ENCODE results near the gene CFDP1. TPM values are rescaled to one million over a fixed set of nuclear protein-coding genes. Genes with fewer than 3 reads are reported as not detected.

Gene CFDP1
- total and polyA plus RNA-seq, 2 donors (not counting 1 experiment from before 2014, with no cell fraction given): 47.9 to 80.0 TPM

GRCh38 chr16:75345711-75346110 lies 87.6 kb downstream of the CFDP1 start:
- no peak for TF ChIP-seq EZH2 (IDR thresholded peaks at IDR 0.05; ENCODE audit: low read length, missing control alignments)
- TF ChIP-seq, protein P1, sequence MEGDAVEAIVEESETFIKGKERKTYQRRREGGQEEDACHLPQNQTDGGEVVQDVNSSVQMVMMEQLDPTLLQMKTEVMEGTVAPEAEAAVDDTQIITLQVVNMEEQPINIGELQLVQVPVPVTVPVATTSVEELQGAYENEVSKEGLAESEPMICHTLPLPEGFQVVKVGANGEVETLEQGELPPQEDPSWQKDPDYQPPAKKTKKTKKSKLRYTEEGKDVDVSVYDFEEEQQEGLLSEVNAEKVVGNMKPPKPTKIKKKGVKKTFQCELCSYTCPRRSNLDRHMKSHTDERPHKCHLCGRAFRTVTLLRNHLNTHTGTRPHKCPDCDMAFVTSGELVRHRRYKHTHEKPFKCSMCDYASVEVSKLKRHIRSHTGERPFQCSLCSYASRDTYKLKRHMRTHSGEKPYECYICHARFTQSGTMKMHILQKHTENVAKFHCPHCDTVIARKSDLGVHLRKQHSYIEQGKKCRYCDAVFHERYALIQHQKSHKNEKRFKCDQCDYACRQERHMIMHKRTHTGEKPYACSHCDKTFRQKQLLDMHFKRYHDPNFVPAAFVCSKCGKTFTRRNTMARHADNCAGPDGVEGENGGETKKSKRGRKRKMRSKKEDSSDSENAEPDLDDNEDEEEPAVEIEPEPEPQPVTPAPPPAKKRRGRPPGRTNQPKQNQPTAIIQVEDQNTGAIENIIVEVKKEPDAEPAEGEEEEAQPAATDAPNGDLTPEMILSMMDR (conservative IDR thresholded peaks at IDR 0.05 in 1 of 2, IDR thresholded peaks at IDR 0.05 in 1 of 2; ENCODE audit: low read depth in 1 of 2, low read length in 2 of 2): no peak
- H3K27me3 ChIP-seq (ENCODE audit: control insufficient read depth, insufficient read depth, low read length): no peaks in the 10 kb centered on the region
- H3K4me3 ChIP-seq (replicated peaks in 1 of 4; ENCODE audit: control extremely low read depth in 1 of 4, insufficient read depth in 1 of 4, low read depth in 3 of 4, low read length in 4 of 4): no peak overlapping the region
- H3K9me3 ChIP-seq (ENCODE audit: control insufficient read depth, insufficient read depth, low read depth, low read length): no peaks in the 10 kb centered on the region
- H3K9ac ChIP-seq (ENCODE audit: insufficient read depth, low read length): no peak overlapping the region
- no peak overlapping the region for H2AFZ ChIP-seq (ENCODE audit: low read length)
- peaks cover 16% of the 10 kb centered on the region for H3K4me1 ChIP-seq (ENCODE audit: control insufficient read depth, extremely low read depth, insufficient read depth, low read length)
- no peaks in the 10 kb centered on the region for H4K20me1 ChIP-seq (ENCODE audit: control insufficient read depth, extremely low read depth, insufficient read depth, low read length)
- H3K27ac ChIP-seq (ENCODE audit: insufficient read depth, low read length): no peak overlapping the region
- H3K4me2 ChIP-seq (ENCODE audit: extremely low read depth, insufficient read depth, low read length): no peak overlapping the region
- no peaks in the 10 kb centered on the region for H3K36me3 ChIP-seq (ENCODE audit: control insufficient read depth, insufficient read depth, low read length)
- no peak for DNase-seq (ENCODE audit: low read depth in 2 of 2)
- H3K79me2 ChIP-seq (ENCODE audit: control insufficient read depth, insufficient read depth, low read length): no peaks in the 10 kb centered on the region

GRCh38 chr16:75343941-75344340 lies 89.4 kb downstream of the CFDP1 start:
- Histone ChIP-seq H3K27ac (ENCODE audit: insufficient read depth, low read length) (no peak overlapping the region), H3K9ac (ENCODE audit: insufficient read depth, low read length) (no peak overlapping the region), H3K4me3 (replicated peaks in 1 of 4; ENCODE audit: control extremely low read depth in 1 of 4, insufficient read depth in 1 of 4, low read depth in 3 of 4, low read length in 4 of 4) (no peak overlapping the region)

GRCh38 chr16:75343286-75343685 lies 90.0 kb downstream of the CFDP1 start:
- no peak for TF ChIP-seq EZH2 (IDR thresholded peaks at IDR 0.05; ENCODE audit: low read length, missing control alignments)
- H3K9me3 ChIP-seq (ENCODE audit: control insufficient read depth, insufficient read depth, low read depth, low read length): no peaks in the 10 kb centered on the region
- H2AFZ ChIP-seq (ENCODE audit: low read length): no peak overlapping the region
- H3K4me3 ChIP-seq (replicated peaks in 1 of 4; ENCODE audit: control extremely low read depth in 1 of 4, insufficient read depth in 1 of 4, low read depth in 3 of 4, low read length in 4 of 4): no peak overlapping the region
- no peak overlapping the region for H3K27ac ChIP-seq (ENCODE audit: insufficient read depth, low read length)
- no peak for DNase-seq (ENCODE audit: low read depth in 2 of 2)
- H3K4me1 ChIP-seq (ENCODE audit: control insufficient read depth, extremely low read depth, insufficient read depth, low read length): peaks cover 16% of the 10 kb centered on the region
- H3K27me3 ChIP-seq (ENCODE audit: control insufficient read depth, insufficient read depth, low read length): no peaks in the 10 kb centered on the region
- H3K36me3 ChIP-seq (ENCODE audit: control insufficient read depth, insufficient read depth, low read length): no peaks in the 10 kb centered on the region
- no peaks in the 10 kb centered on the region for H3K79me2 ChIP-seq (ENCODE audit: control insufficient read depth, insufficient read depth, low read length)
- H4K20me1 ChIP-seq (ENCODE audit: control insufficient read depth, extremely low read depth, insufficient read depth, low read length): no peaks in the 10 kb centered on the region
- H3K4me2 ChIP-seq (ENCODE audit: extremely low read depth, insufficient read depth, low read length): no peak overlapping the region
- no peak overlapping the region for H3K9ac ChIP-seq (ENCODE audit: insufficient read depth, low read length)

More at GRCh38 chr16:75343941-75344340, 89.4 kb downstream of the CFDP1 start:
- H2AFZ ChIP-seq (ENCODE audit: low read length): no peak overlapping the region
- TF ChIP-seq, protein P1 (conservative IDR thresholded peaks at IDR 0.05 in 1 of 2, IDR thresholded peaks at IDR 0.05 in 1 of 2; ENCODE audit: low read depth in 1 of 2, low read length in 2 of 2): no peak
- no peak for TF ChIP-seq EZH2 (IDR thresholded peaks at IDR 0.05; ENCODE audit: low read length, missing control alignments)
- no peak overlapping the region for H3K4me2 ChIP-seq (ENCODE audit: extremely low read depth, insufficient read depth, low read length)
- H3K4me1 ChIP-seq (ENCODE audit: control insufficient read depth, extremely low read depth, insufficient read depth, low read length): peaks cover 16% of the 10 kb centered on the region
- no peaks in the 10 kb centered on the region for H4K20me1 ChIP-seq (ENCODE audit: control insufficient read depth, extremely low read depth, insufficient read depth, low read length)
- no peaks in the 10 kb centered on the region for H3K79me2 ChIP-seq (ENCODE audit: control insufficient read depth, insufficient read depth, low read length)
- peak in 1 of 2 donors; percentile 11 for DNase-seq (ENCODE audit: low read depth in 2 of 2)
- no peaks in the 10 kb centered on the region for H3K36me3 ChIP-seq (ENCODE audit: control insufficient read depth, insufficient read depth, low read length)
- H3K9me3 ChIP-seq (ENCODE audit: control insufficient read depth, insufficient read depth, low read depth, low read length): no peaks in the 10 kb centered on the region
- H3K27me3 ChIP-seq (ENCODE audit: control insufficient read depth, insufficient read depth, low read length): no peaks in the 10 kb centered on the region

Measured in fibroblast of lung (primary cell).